ENCODE results near the gene PICK1.
"Not testable (repeated sequence)": the region's sequence is repeated elsewhere in the genome, so short reads cannot be mapped to it uniquely, and the experiment has no call there.

Gene PICK1

GRCh38 chr22:38097557-38098409 is 40.6 kb downstream of the PICK1 start:
- no peak for DNase-seq

- DNase-seq = no peak
Observed at GRCh38 chr22:38098410-38099249, 41.4 kb downstream of the PICK1 start.

GRCh38 chr22:38103641-38104040 is 46.4 kb downstream of the PICK1 start:
- DNase-seq = no peak

- DNase-seq = no peak
Observed at GRCh38 chr22:38104084-38104483, 46.9 kb downstream of the PICK1 start.

- no peak for DNase-seq
Observed at GRCh38 chr22:38106814-38107578, 49.8 kb downstream of the PICK1 start.

GRCh38 chr22:38107692-38108515 is 50.7 kb downstream of the PICK1 start:
- no peak for DNase-seq

- DNase-seq = no peak
Observed at GRCh38 chr22:38108561-38109319, 51.5 kb downstream of the PICK1 start.

- no peak for DNase-seq
Observed at GRCh38 chr22:38109371-38110001, 52.3 kb downstream of the PICK1 start.

- DNase-seq = no peak
Observed at GRCh38 chr22:38110008-38110862, 53.0 kb downstream of the PICK1 start, which contains the start of gene BAIAP2L2. Gene BAIAP2L2 (minus strand): TSS chr22:38110684. CDS start chr22:38110525, 159 bp downstream.

- DNase-seq = no peak
Observed at GRCh38 chr22:38110863-38111852, 54.0 kb downstream of the PICK1 start.

- no peak for DNase-seq
Observed at GRCh38 chr22:38111925-38112355, 54.7 kb downstream of the PICK1 start.

GRCh38 chr22:38112381-38112780 is 55.2 kb downstream of the PICK1 start:
- no peak for DNase-seq

GRCh38 chr22:38114484-38115398 is 57.5 kb downstream of the PICK1 start:
- DNase-seq = no peak

- no peak for DNase-seq
Observed at GRCh38 chr22:38115423-38116205, 58.4 kb downstream of the PICK1 start.

GRCh38 chr22:38117556-38117955 is 60.4 kb downstream of the PICK1 start:
- not testable (repeated sequence) for DNase-seq

- DNase-seq = no peak
Observed at GRCh38 chr22:38118182-38118581, 61.0 kb downstream of the PICK1 start.
